PFSK-1 (cell line): ENCODE measurements around the gene VAMP5.

Source experiments
- POLR2AphosphoS5 ChIP-seq: IDR thresholded peaks from 2 replicates; pipeline ENCODE4 v1.6.1; 2012; ENCODE audit warnings: low read depth, mild to moderate bottlenecking, control low read depth, low read length, moderate library complexity
- TAF1 ChIP-seq: IDR thresholded peaks from 2 replicates; pipeline ENCODE4 v1.6.1; 2012; ENCODE audit warnings: low read length, control low read depth, borderline replicate concordance; ENCODE audit not compliant: insufficient read depth

DNA sequence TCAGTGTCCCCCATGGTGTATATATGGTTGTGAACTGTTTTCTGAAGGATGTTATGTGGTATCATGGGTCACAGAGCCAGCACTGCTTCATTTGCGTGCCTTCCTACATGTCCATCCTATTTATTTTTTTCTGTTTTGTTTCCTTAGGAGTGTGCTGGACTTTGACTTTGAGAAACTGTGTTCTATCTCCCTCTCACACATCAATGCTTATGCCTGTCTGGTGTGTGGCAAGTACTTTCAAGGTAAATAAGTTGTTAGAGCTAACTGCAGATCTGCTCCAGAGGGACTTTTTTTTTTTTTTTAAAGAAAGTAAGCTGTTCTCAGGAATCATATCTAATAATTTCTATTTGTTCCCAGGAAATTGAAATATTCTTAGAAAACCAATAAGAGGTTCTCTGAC is 37.1 kb downstream of the VAMP5 start:
- TF ChIP-seq TAF1 (no peak), POLR2AphosphoS5 (no peak)
